HG03521 (cell line): ENCODE measurements around the gene VAMP2.
"Not testable (repeated sequence)": the region's sequence is repeated elsewhere in the genome, so short reads cannot be mapped to it uniquely, and the experiment has no call there.

Experiments
- ATAC-seq: cut with Tn5 transposase; IDR thresholded peaks from one replicate; pipeline ENCODE4 v1.9.1; 2021; ENCODE audit warnings: mild to moderate bottlenecking, moderate library complexity; ENCODE audit not compliant: unreplicated experiment

Gene VAMP2

GRCh38 chr17:8176197-8176940 is 13.6 kb upstream of the VAMP2 start, which contains the start of gene TMEM107:
TSS of gene TMEM107 (minus strand) at chr17:8176380. CDS start at chr17:8176286, 94 bp downstream.
- ATAC-seq, result peak; percentile 28

DNA sequence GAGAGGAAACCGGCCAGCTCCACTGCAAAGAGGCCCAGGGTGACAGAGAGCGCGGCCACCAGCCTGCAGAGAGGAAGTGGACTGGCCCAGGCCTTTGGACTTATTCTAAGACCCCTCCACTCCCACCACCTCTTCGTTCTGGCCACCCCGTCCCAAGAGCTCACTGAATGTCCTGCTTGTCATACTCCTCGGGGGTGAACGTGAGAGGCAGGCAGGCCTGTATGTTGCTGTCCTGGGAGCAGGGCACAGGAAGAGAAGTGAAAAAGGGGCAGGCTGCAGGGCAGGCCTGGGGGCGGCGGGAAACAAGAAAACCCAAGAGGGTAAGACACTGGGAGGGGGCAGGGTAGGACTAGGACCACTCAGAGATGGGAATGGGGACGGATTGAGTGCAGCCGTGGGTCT is 13.0 kb upstream of the VAMP2 start:
- ATAC-seq, result no peak

DNA sequence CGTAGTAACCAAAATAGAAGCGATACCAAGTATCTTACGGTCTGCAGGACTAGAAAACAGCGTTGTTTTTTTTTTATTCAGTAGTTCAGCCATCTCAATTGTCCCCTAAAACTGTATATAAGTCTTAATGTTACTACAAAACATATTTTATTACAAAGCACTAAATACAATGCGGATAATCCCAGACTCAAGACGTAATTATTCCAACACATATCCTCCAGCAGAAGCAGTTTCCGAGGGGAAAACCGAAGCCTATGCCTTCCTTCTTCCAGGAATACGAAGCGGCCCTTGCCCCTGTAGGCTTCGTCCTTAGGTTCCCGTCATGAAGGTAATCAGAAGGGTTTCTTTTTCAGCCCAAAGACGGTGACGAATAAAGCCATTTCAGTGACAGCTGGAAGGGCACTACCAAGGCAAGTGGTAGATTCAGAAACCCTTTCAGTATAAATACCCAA is 11.1 kb upstream of the VAMP2 start:
- no peak for ATAC-seq

DNA sequence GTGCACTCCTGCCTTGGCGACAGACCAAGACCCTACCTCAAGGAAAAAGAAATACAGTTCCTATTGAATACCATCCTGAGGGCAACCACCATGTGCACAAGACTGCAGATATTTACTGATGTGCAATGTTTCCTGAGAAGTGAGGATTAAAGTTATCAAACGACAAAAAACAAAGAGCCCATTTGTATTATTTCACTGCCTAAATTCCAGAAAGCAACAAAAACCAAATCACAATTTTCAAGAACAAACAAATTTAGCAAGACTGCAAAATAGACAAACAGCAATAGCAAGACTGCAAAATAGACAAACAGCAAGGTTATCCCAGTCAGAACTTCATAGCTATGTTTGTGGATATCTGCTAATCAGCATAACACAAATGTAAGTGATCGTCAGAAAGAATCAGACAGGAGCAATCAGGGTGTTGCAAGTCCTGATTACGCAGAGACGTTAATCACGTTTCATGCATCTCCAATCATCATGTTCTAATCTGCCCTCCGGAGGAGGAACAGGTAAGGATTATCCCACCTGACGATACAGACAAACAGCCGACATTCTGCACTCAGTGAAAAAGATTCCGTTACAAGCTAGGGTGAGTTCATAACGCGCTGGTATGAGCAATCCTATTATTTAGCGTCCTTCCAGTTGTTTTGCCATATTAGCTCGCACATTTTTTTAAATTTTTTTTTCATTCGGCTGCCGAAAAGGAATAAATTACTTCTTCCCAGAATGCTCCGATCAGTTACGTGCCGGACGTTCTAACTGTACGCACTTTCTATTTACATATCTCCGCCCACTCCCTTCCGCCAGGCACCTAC is 10.5 kb upstream of the VAMP2 start:
- ATAC-seq, result peak; percentile 65

DNA sequence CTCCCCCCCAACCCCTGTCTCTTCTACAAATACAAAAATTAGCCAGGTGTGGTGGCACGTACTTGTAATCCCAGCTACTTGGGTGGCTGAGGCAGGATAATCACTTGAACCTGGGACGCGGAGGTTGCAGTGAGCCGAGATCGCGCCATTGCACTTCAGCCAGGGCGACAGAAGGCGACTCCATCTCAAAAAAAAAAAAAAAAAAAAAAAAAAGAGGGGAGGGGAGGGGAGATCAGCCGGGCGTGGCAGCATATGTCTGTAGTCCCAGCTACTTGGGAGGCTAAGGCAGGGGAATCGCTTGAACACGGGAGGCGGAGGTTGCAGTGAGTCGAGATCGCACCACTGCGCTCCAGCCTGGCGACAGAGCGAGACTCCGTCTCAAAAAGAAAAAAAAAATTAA is 7.4 kb upstream of the VAMP2 start:
- ATAC-seq, result not testable (repeated sequence)

- no peak for ATAC-seq
These were observed 4.8 kb upstream of the VAMP2 start for GRCh38 chr17:8167526-8167925.

DNA sequence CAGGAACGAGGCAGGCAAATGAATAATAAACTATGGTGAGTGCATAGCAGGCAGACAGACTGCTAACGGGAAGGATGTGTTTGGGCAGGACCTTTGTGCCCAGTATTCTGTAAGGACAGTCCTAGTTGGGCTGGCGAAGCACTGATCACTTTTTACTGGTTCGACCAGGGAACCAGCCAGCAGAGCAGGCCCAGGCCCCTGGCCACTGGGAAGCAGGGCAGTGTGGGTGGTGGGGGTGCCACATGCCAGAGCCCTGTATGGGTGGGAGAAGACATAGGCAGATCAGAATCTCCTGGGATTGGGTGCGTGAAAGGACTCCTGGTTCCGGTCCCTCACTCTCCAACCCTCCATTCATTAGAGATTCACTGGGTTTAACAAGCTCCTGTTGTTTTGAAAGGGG is 4.0 kb upstream of the VAMP2 start:
- ATAC-seq, result no peak

DNA sequence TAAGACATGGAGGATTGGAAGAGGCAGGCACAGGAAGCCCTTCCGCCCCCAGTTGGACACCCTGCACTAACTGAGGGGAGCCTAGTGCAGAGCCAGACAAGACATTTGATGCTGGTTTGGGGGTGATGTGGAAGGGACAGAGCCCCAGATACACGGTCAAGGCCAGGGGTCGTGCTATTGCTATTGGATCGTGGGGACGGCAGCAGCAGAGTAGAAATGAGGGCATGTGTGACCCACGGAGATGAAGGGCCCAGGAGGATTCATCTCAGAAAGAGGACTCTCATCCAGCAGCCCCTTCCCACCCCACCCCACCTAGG is 2.0 kb upstream of the VAMP2 start:
- no peak for ATAC-seq

GRCh38 chr17:8163978-8164814 is 1.4 kb upstream of the VAMP2 start:
- no peak for ATAC-seq

GRCh38 chr17:8162997-8163977 is 539 bp upstream of the VAMP2 start:
- ATAC-seq, result no peak

- no peak for ATAC-seq
These were observed 1.2 kb downstream of the VAMP2 start for GRCh38 chr17:8161289-8162232.

DNA sequence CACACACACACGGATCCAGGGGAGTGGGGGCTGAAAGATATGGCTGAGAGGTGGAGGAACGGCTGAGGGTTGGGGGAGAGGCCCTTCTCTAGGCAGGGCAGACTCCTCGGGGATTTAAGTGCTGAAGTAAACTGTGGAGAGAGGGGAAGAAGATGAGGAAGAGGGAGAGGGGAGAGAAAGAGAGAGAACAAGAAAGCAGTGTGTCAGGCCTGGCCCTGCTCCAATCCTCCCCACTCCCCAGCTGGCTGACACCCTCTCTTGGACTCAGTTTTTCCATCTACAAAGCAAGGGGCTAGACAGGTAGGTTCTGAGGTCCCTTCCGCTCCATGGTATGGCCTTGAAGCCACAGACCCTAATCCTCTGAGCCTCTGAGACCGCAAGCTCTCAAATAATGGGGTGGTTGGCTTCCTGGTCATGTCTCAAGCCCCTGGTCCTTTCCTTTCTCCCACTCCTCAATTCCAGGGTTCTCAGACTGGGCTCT is 2.0 kb downstream of the VAMP2 start:
- ATAC-seq, result no peak

DNA sequence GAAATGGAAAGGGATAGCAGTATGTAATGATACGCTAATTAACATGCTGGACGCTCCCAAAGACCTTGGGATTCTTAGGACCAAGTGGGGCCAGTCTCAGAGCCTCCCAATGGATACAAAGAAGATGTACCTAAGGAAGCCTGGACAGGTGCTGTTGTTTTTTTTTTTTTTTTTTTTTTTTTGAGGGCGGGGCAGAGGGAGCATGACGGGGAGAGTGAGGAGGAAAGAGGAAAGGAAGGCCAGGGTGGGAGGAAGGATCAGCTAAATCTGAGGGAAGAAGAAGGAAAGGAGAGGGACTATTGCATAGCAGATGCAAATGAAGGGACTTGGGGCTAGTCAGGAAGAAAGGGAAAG is 2.5 kb downstream of the VAMP2 start:
- ATAC-seq, result no peak

DNA sequence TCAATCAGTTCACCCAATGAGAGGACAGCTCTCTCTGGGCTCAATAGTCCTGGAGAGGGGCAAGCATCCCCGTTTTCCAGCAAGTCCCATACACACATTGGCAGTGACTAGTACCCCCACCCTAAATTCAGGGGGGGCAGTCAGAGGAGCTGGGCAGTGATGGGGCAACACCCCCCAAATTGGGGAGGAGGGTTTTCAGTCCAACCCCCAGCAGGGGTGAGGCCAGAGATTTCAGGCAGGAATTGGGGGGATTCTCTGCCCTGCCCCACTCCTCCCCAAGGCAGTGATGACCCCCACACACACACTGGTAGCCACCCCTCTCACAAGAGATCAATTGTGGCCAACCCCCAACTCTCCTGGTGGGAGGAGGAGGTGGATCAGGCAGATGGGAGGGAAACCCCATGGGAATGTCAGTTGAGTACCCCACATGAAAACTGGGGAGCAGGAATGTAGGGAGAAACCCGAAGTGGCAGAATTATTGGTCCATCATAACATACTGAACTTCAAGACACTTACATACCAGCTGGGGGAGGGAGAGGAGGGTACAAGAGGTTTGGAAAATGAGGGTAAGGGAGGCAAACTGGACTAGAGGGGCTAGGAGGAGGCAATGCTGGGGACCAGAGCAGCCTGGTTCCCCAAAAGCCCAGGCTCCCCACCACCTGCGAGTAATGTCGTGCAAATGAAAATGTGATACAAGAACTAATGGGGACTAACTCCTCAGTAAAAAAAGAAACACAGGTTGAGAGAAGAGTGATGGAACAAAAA is 3.1 kb downstream of the VAMP2 start:
- no peak for ATAC-seq

- ATAC-seq, result no peak
These were observed 3.7 kb downstream of the VAMP2 start for GRCh38 chr17:8159032-8159400.

- ATAC-seq, result no peak
These were observed 4.3 kb downstream of the VAMP2 start for GRCh38 chr17:8158267-8159031.

- ATAC-seq, result peak; percentile 76
These were observed 6.3 kb downstream of the VAMP2 start for GRCh38 chr17:8156246-8156992.
